GM13977 (cell line): ENCODE measurements around the gene CHRM5.

Experiments
- DNase-seq: peaks from one replicate; pipeline ENCODE4 v3.0.0; 2012; ENCODE audit warnings: low spot score
- CTCF ChIP-seq: IDR thresholded peaks from 2 replicates; pipeline ENCODE4 v1.5.1; 2012; ENCODE audit warnings: mild to moderate bottlenecking, control low read depth; ENCODE audit not compliant: insufficient read depth; ENCODE audit errors: extremely low read depth, missing control alignments
- in situ Hi-C: fragments of 300-500 bp; cut with MboI; formaldehyde crosslinking; loops from one replicate; pipeline ENCODE4 v1.12.0; 2022; ENCODE audit warnings: low sequenced_read_pairs, low pct_unique_long_range_greater_than_20kb, mixed read lengths, inconsistent platforms; ENCODE audit not compliant: unreplicated experiment

The CHRM5 gene

GRCh38 chr15:34070003-34070402, 101.7 kb downstream of the CHRM5 start:
- in situ Hi-C loops = loop anchor here (25.0 kb wide), 1 partner anchor 842 kb away; no protein-coding TSS in a partner anchor
- no peak for DNase-seq
- TF ChIP-seq CTCF = no peak

GRCh38 chr15:34076785-34077184, 108.5 kb downstream of the CHRM5 start:
- no peak for DNase-seq
- no peak for TF ChIP-seq CTCF
- in situ Hi-C loops = loop anchor here (25.0 kb wide), 2 partner anchors 261 to 511 kb away; partner anchors contain the start of genes GOLGA8B, NOP10, NUTM1 and SLC12A6

GRCh38 chr15:34078900-34079299, 110.6 kb downstream of the CHRM5 start:
- no peak for DNase-seq
- in situ Hi-C loops = loop anchor here (25.0 kb wide), 2 partner anchors 258 to 508 kb away; partner anchors contain the start of genes GOLGA8B, NOP10, NUTM1 and SLC12A6
- TF ChIP-seq CTCF = no peak

- no peak for TF ChIP-seq CTCF
- in situ Hi-C loops = loop anchor here (25.0 kb wide), 2 partner anchors 257 to 507 kb away; partner anchors contain the start of genes GOLGA8B, NOP10, NUTM1 and SLC12A6
These were observed 111.6 kb downstream of the CHRM5 start for GRCh38 chr15:34079904-34080303.

GRCh38 chr15:34084086-34084485, 115.8 kb downstream of the CHRM5 start:
- no peak for DNase-seq
- no peak for TF ChIP-seq CTCF
- in situ Hi-C loops = loop anchor here (25.0 kb wide), 2 partner anchors 253 to 503 kb away; partner anchors contain the start of genes GOLGA8B, NOP10, NUTM1 and SLC12A6

More at GRCh38 chr15:34079904-34080303, 111.6 kb downstream of the CHRM5 start:
- DNase-seq = no peak

GRCh38 chr15:34085746-34086145, 117.4 kb downstream of the CHRM5 start:
- in situ Hi-C loops = loop anchor here (25.0 kb wide), 2 partner anchors 252 to 502 kb away; partner anchors contain the start of genes GOLGA8B, NOP10, NUTM1 and SLC12A6
- no peak for DNase-seq
- no peak for TF ChIP-seq CTCF
